WERI-Rb-1 (cell line): Measurements from ENCODE around the gene SLC30A3.
"Not testable (repeated sequence)": the region's sequence is repeated elsewhere in the genome, so short reads cannot be mapped to it uniquely, and the experiment has no call there.

Experiments used
- DNase-seq: peaks from one replicate; pipeline ENCODE4 v3.0.0-alpha.2; 2020
- H3K27ac ChIP-seq: fragments of 250-450 bp; sonication (Bioruptor Pico); 2 replicates; pipeline ENCODE4 v1.5.1; 2020; ENCODE audit warnings: mild to moderate bottlenecking, moderate library complexity
- H3K27me3 ChIP-seq: fragments of 250-450 bp; sonication (Bioruptor Pico); 2 replicates; pipeline ENCODE4 v1.5.1; 2021; ENCODE audit warnings: mild to moderate bottlenecking, low read depth, moderate library complexity; ENCODE audit not compliant: insufficient read depth, severe bottlenecking
- H3K36me3 ChIP-seq: fragments of 250-450 bp; sonication (Bioruptor Pico); 2 replicates; pipeline ENCODE4 v1.5.1; 2020; ENCODE audit warnings: mild to moderate bottlenecking, moderate library complexity
- H3K4me3 ChIP-seq: 2 replicates; pipeline ENCODE4 v1.5.1; 2011; ENCODE audit warnings: low read depth, mild to moderate bottlenecking, control low read depth, low read length
- H3K9me3 ChIP-seq: fragments of 250-450 bp; sonication (Bioruptor Pico); 2 replicates; pipeline ENCODE4 v1.5.1; 2021; ENCODE audit warnings: mild to moderate bottlenecking, moderate library complexity; ENCODE audit not compliant: severe bottlenecking
- CTCF ChIP-seq: IDR thresholded peaks from 2 replicates; pipeline ENCODE4 v1.5.1; 2011; ENCODE audit warnings: low read depth, mild to moderate bottlenecking, control low read depth, inconsistent platforms, low read length

SLC30A3 gene

GRCh38 chr2:27281855-27282559 is 19.2 kb upstream of the SLC30A3 start, which contains the start of gene TRIM54:
Gene TRIM54, plus strand, starts transcription at chr2:27282429. Its CDS starts 303 bp downstream, at chr2:27282732.
- H3K27me3 ChIP-seq = no peaks in the 10 kb centered on the region
- no peak within 1 kb of the TSS for H3K4me3 ChIP-seq
- no peaks in the 10 kb centered on the region for H3K9me3 ChIP-seq
- H3K27ac ChIP-seq = no peak within 1 kb of the TSS
- H3K36me3 ChIP-seq = no peaks in the 10 kb centered on the region
- TF ChIP-seq CTCF = no peak
- no peak for DNase-seq

GRCh38 chr2:27281442-27281841 is 18.6 kb upstream of the SLC30A3 start:
- Histone ChIP-seq H3K27ac (no peak overlapping the region), H3K27me3 (no peaks in the 10 kb centered on the region), H3K36me3 (no peaks in the 10 kb centered on the region), H3K4me3 (no peak overlapping the region), H3K9me3 (no peaks in the 10 kb centered on the region)
- no peak for DNase-seq
- TF ChIP-seq CTCF = no peak

GRCh38 chr2:27280826-27281225 is 18.0 kb upstream of the SLC30A3 start:
- Histone ChIP-seq H3K36me3 (no peaks in the 10 kb centered on the region), H3K27ac (no peak overlapping the region), H3K27me3 (no peaks in the 10 kb centered on the region), H3K4me3 (no peak overlapping the region), H3K9me3 (no peaks in the 10 kb centered on the region)
- no peak for DNase-seq
- TF ChIP-seq CTCF = no peak

GRCh38 chr2:27278010-27278409 is 15.2 kb upstream of the SLC30A3 start:
- TF ChIP-seq CTCF = no peak
- no peak for DNase-seq
- Histone ChIP-seq H3K36me3 (no peaks in the 10 kb centered on the region), H3K4me3 (no peak overlapping the region), H3K9me3 (no peaks in the 10 kb centered on the region), H3K27me3 (no peaks in the 10 kb centered on the region), H3K27ac (no peak overlapping the region)

GRCh38 chr2:27275211-27276150 is 12.6 kb upstream of the SLC30A3 start, which contains the start of gene DNAJC5G:
Gene DNAJC5G, plus strand, starts transcription at chr2:27275433. Its CDS starts 1,296 bp downstream, at chr2:27276729.
- no peak for DNase-seq
- TF ChIP-seq CTCF = no peak
- H3K27me3 ChIP-seq = no peaks in the 10 kb centered on the region
- H3K27ac ChIP-seq = no peak within 1 kb of the TSS
- no peak within 1 kb of the TSS for H3K4me3 ChIP-seq
- no peaks in the 10 kb centered on the region for H3K36me3 ChIP-seq
- no peaks in the 10 kb centered on the region for H3K9me3 ChIP-seq

- peak; percentile 66 for DNase-seq
- H3K36me3 ChIP-seq, H3K4me3 ChIP-seq, H3K9me3 ChIP-seq, H3K27ac ChIP-seq, H3K27me3 ChIP-seq: not testable (repeated sequence)
These were observed 10.0 kb upstream of the SLC30A3 start for GRCh38 chr2:27272537-27273522.
